GM19397 (cell line): ENCODE results near the gene MBOAT1.
"Not testable (repeated sequence)": the region's sequence is repeated elsewhere in the genome, so short reads cannot be mapped to it uniquely, and the experiment has no call there.

Source experiments
- ATAC-seq: cut with Tn5 transposase; IDR thresholded peaks from one replicate; pipeline ENCODE4 v1.9.1; 2021; ENCODE audit warnings: mild to moderate bottlenecking, moderate library complexity; ENCODE audit not compliant: unreplicated experiment

The MBOAT1 gene

DNA sequence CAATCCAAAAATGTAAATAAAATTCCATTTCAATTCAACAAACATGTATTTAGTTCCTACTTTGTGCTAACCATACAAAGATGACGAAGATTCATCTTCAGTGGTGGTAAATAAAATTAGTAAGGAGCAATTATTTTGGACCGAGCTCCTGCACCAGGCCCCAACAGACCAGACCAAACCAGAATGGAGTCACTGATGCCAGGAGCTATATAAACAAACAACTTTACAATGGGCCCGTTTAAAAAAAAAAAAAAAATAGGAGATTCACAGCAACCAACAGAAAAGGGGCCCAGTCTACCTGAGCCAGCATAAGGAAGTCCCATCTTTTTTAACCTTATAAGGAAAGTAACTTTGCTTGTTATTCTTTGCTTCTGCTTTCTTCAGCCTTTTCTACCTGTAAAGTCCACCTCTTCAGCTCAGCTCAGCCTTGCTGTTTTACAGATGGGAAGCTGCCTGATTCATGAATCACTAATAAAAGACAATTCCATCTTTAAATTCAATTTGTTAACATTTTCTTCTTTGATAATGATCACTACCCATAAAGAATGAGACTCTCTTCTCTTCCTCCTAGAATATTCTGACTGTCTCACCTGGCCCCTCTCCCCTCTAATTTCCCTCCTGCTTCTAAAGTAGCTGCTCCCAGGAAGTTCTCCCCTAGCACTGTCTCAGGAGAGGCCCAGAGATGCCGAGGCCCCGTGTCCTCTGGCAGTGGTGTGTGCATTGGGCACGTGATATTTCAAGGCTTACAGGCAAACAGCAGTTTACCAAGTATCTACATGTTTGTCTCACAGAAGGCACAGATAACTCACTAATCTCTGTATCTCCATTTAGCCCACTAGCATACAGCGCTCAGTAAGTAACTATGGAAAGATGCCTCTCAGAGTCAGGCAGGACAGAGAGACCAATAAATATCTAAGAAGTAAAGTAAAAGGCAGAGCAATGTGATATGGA lies 8.4 kb downstream of the MBOAT1 start:
- ATAC-seq, result no peak

- ATAC-seq, result no peak
These were observed 9.5 kb downstream of the MBOAT1 start for GRCh38 chr6:20202699-20203302.

DNA sequence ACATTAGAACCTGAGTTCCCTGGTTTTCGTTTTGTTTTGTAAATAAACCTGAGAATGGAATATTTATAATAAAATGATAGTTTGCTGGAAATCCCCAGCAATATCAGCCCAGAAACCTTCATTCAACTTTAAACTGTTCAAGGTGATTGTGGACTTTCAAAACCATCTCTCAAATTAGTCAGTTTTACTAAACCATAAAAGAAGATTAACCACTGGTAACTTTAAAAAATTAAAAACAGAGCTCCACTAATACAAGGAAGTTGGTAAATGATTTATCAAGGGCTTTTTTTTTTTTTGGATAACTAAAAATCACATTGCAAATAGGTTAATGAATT lies 10.0 kb downstream of the MBOAT1 start:
- ATAC-seq, result no peak

GRCh38 chr6:20200761-20201630 lies 11.3 kb downstream of the MBOAT1 start:
- no peak for ATAC-seq

- no peak for ATAC-seq
These were observed 13.5 kb downstream of the MBOAT1 start for GRCh38 chr6:20198775-20199174.

DNA sequence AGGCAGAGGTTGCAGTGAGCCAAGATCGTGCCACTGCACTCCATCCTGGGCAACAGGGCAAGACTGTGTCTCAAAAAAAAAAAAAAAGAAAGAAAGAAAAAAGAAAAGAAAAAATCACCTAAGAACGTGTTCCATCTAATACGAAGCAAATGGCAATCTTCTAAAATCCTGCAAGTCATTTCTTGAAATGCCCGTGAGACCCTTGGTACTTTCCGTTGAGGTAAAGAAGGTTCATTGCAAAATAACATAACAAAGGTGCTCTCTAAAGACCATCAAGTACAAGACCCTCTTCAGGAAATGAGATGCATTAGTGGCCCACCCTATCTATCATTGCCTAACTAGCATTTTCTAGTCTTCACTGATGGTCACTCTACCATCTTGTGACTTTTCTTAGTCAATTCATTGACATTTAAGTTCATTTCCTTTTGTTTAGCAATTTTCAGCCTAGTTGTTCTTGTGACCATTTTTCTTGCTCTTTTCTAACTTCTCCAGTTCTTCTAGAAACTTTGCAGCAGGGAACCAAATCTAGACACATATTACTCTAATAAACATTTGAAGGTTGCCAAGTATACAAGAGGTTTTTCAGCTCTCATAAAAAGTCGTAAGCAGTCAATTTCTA lies 14.0 kb downstream of the MBOAT1 start:
- no peak for ATAC-seq

GRCh38 chr6:20197251-20197650 lies 15.0 kb downstream of the MBOAT1 start:
- no peak for ATAC-seq

DNA sequence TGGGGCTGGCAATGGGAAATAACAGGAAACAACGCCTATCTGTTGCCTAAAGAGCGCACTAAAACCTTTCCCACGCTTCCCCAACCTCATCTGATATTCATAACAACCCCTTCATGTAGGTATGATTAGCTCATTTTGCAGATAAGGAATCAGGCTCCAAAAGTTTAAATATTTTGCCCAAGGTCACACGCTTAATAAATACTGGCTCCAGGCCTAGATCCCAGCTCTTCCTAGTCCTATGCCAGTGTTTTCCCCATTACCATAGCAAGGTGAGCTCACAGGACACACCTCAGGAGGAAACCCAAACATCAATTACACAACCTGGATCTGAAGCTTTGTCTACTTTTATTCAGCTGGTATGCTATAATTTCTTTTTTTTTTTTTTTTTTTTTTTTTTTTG lies 19.6 kb downstream of the MBOAT1 start:
- ATAC-seq, result no peak

DNA sequence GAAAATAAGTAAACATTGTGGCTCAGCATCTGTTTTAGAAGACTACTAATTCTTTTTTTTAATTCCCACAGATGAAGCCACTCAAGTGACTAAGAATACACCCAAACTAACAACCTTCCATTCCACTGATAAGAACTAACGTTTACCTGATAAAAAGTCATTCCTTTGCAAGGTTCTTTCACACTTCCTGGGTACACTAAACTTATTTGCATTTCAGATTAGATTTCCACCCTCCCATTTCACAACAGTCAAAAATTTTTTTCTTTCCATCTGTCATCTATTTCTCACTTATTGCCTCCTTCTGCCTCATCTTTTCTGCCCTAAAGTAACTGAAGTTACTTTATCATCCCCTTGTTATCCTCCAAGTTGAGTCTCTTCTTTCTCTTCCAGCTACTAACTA lies 20.3 kb downstream of the MBOAT1 start:
- no peak for ATAC-seq

GRCh38 chr6:20188630-20189075 lies 23.6 kb downstream of the MBOAT1 start:
- ATAC-seq, result no peak

GRCh38 chr6:20186981-20187380 lies 25.3 kb downstream of the MBOAT1 start:
- ATAC-seq, result no peak

DNA sequence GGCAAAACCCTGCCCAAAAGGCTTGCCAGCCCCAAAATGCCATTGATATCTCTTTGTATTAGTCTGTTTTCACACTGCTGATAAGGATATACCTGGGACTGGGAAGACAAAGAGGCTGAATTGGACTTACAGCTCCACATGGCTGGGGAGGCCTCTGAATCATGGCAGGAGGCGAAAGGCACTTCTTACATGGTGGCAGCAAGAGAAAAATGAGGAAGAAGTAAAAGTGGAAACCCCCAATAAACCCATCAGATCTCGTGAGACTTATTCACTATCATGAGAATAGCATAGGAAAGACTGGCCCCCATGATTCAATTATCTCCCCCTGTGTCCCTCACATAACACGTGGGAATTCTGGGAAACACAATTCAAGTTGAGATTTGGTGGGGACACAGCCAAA lies 28.6 kb downstream of the MBOAT1 start:
- ATAC-seq, result no peak

GRCh38 chr6:20182926-20183521 lies 29.2 kb downstream of the MBOAT1 start:
- ATAC-seq, result no peak

DNA sequence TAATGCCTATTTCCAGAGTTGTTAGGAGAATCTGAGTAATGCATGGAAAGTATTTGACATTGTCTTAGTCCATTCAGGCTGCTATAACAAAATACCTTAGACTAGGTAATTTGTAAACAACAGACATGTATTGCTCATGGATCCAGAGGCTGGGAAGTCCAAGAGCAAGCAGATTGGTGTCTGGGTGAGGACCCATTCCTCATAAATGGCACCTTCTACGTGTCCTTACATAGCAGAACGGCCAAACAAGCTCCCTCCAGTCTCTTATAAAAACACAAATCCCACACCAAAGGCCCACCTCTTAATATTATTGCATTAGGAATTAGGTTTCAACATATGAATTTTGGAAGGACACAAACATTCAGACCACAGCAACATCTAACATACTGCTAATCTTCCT lies 30.2 kb downstream of the MBOAT1 start:
- no peak for ATAC-seq

DNA sequence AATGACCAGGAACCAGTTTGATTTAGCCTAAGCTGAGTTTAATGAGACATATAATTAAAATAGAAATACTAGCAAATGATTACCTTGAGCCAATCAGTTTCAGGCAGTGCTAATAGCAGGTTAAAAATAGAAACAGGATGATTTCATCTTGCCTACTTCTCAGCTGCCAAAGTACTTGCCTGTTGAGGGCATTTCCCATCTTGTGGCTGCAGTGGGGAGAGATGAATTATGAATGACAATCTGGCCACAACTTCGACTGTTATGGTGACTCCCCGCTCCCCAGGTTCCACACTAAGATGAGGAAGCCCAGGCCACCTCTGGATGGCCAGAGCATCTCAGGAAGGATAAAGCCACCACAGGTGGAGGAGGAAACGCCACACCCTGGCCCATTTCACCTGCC lies 31.3 kb downstream of the MBOAT1 start:
- ATAC-seq, result no peak

DNA sequence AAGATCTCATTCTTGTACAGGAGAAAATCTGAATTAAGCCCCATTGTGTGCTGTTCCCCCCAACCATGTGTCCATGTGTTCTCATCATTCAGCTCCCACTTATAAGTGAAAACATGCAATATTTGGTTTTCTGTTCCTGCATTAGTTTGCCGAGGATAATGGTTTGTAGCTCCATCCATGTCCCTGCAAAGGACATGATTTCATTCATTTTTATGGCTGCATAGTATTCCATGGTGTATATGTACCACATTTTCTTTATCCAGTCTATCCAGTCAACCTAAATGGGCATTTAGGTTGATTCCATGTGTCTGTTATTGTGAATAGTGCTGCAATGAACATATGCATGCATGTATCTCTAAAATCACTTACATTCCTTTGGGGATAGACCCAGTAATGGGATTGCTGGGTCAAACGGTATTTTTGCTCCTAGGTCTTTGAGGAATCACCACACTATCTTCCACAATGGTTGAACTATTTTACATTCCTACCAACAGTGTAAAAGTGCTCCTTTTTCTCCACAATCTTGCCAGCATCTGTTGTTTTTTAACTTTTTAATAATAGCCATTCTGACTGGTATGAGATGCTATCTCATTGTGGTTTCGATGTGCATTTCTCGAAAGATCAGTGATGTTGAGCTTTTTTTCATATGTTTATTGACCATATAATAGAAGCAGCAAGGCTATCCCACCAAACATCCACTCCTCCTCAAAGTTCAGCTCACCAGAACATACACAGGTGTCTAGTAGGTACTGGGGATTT lies 32.8 kb downstream of the MBOAT1 start:
- not testable (repeated sequence) for ATAC-seq

- ATAC-seq, result no peak
These were observed 33.9 kb downstream of the MBOAT1 start for GRCh38 chr6:20178327-20178726.

GRCh38 chr6:20175810-20176410 lies 36.4 kb downstream of the MBOAT1 start:
- no peak for ATAC-seq
